ENCODE measurements around the gene SERTAD2.

Gene SERTAD2

DNA sequence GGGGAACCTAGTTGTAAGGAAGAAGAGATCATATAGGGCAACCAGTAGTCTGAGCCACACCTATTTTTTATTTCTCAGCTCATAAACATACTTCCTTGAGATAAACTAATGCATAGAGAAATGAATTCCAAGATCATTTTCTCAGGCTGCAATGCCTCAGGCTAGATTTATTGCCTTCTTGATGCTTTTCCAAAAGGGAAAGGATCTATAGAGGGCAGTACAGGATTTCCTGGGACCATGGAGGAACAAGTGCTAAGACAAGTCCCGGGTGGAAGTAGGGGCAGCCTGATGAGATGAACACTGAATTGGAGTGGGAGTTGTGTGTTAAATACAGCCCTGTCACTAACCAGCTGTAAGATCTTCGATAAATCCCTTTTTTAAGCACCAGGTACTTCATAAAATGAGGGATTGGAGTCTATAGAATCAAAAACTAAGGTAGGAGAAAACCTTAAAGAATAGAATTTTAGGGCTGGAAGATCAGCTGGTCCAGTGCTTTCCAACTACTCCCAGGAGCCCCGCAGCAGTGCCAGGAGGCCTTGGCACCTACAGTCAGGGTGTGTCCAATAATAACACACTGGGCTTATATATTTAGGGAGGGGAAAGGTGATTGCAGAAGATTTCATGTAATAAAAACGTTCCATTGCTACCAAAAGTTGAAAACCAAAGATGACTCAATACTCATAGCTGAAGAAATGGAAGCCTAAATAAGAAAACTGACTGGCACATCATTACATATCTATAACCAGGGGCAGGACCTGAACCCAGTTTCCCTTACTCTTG, 58.1 kb downstream of the SERTAD2 start:
- DNase-seq (ENCODE audit: low read depth), result no peak
- H3K4me3 ChIP-seq (ENCODE audit: low read depth, low read length), result no peak overlapping the region

DNA sequence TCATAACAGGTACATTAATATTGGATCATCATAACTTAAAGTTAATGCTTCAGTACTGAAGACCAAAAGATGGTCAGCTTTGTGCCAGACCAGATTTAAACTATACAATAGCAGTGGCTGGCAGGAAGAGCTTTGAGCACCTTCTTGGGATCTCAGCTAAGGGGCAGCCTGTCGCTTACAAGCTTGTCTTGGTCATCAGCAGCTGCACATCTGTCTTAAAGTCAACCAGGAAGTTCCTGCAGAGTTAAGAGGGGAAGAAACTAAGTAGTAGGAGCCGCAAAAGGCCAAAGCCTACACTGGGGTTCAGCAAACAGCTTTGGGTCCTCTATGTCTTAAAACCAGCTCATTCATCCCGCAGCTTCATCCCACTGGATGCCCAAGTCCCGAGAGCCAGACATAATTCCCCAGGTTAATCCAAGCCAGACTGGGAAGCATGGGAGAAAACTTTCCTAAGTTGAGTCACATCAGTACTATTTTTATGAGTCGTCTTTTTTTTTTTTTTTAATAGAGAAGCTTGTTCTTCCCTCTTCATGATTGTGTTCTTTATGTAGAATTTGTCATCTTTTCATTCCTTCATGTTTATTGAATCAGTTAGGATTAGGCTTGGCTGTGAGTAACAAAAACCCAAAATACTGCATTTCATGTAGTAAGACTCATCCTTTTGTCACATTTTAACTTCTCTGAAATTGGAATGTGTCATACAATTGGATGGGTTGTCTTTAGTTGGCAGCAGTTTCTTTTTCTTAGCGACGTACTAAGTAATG, 59.3 kb downstream of the SERTAD2 start:
- DNase-seq (ENCODE audit: low read depth), result no peak
- no peak overlapping the region for H3K4me3 ChIP-seq (ENCODE audit: low read depth, low read length)

DNA sequence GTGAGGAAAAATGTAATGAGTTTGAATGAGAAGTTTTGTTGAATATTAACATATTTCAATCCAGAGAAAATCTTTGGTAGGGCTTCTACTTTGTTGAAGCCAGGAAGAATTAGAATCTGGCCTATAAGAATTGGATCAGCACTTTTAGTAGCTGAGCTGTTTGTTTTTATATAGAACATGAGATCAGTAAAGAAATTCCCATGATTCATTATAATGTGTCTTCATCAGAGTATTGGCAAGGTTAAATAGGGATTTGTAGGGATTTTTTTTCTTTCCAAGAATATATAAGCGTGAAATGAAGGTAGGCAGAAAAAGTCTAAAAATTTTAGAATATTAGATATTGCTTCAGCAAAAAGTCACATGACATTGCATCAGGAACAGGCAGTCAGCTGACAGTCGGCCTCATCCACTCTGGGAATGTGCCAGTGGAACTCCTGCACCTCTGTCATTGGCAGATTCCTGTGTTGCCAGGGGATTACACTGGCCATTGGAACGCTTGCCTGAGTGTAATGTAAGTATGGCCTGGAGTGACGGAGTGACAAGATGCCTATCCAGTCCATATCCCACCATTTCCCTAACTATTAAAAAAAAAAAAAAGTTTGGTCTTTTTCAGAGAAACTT, 60.6 kb downstream of the SERTAD2 start:
- no peak overlapping the region for H3K4me3 ChIP-seq (ENCODE audit: low read depth, low read length)
- no peak for DNase-seq (ENCODE audit: low read depth)

DNA sequence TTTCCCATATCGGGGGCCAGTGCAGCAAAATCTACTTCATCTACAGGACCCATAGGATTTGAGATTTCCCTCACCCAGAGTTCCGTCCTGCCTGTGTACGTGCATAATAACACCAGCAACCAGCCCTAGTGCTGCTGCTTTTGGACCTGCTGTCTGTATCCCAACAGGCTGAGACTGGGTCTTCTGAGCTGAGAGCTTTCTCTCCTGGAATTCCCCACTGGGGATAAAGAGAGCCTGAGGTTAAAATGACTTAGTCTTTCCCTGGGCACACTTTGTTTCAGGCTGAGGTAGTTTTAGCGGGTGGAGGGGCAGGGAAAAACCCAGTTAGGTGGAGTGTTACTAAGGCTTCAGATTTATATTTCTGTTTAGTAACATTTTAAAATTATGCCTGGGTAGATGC, 62.5 kb downstream of the SERTAD2 start:
- DNase-seq (ENCODE audit: low read depth), result no peak
- no peak overlapping the region for H3K4me3 ChIP-seq (ENCODE audit: low read depth, low read length)

DNA sequence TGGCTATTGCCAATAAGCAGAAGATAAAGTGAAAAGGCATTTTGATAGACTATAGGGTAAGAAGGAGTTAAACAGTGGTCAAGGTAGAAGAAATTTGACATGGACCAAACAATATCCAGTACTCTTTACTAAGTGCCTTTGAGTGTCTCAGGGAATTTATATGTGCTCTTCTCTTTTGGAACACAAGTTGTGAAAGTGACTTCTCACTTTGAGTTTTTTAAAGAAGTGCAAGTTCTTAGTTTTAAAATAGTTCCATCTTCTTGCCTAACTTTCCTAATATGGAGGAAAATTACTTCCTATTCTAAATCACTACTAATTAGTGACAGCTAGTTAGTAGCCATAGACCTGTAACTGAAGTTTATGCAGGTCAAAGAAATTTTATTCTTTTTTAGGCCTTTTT, 66.2 kb downstream of the SERTAD2 start:
- no peak overlapping the region for H3K4me3 ChIP-seq (ENCODE audit: low read depth, low read length)
- DNase-seq (ENCODE audit: low read depth), result no peak

DNA sequence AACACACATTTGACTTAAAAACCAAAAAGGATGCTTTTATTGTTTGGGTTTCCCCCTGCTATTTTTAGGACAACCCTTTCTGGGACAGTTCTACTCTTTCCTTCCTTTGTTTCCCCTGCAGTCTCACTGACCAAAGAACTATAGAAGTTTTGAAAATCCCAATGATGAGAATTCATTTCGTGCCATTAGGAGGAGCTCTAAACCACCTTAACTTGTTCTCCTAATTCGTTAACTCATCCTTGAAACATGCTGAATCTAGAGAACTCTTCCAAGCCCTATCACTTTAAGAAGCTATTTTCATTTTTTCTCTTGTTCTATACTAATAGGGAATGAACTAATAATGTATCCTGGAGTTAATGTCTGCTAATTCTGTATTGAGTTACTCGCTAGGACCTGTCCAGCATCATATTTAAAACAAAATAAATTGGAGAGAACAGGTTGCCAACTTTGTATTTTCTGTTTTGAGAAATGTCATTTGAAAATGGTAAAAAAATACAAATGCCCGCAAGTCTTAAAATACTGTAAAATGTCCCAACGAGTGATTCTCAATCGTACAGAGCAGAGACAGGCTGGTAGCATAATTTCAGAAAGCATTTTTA, 66.7 kb downstream of the SERTAD2 start:
- no peak overlapping the region for H3K4me3 ChIP-seq (ENCODE audit: low read depth, low read length)
- DNase-seq (ENCODE audit: low read depth), result peak; percentile 11

DNA sequence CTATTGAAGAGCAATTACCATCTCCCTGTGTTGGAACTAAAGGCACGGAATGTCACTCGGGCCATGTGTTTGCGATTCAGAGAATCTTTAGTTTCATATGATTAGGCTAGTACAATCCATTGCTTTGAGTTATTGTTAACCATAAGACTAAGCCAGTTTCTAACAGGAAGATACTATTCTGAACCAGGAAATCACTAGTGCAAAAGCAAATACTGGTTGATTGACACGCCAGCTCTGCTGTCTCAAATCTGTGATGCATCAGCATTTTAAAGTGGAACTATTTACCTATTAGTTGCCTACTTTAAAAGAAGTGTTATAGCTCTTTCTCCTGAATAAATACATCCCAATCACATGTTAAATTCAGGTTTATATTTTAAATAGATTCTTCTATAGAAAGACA, 67.7 kb downstream of the SERTAD2 start:
- DNase-seq (ENCODE audit: low read depth), result no peak
- H3K4me3 ChIP-seq (ENCODE audit: low read depth, low read length), result no peak overlapping the region

DNA sequence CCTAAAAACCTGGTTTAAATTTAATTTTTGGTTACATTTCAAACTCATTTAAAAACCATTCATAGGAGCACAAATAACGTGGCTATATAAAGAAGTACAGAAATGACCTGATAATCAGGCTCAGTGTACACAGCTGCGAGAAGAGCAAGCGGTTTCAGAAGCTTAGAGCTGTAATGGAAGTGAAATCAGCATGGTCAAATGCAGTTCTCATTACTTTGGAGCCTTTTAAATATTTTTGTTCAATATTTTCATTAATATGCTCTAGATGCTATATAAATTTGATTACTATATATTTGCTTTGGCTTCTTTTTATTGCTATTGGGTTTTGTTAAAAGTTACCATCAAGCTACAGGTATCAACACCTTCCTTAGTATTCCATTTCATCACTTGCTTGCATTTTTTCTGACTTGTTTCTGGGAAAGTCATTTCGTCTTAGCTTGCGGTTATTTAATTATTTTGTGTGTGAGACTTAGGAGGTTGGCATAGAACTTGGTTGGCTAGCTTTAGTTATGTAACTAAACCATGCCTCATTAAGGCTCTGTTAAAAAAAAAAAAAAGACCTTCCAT, 70.9 kb downstream of the SERTAD2 start:
- no peak overlapping the region for H3K4me3 ChIP-seq (ENCODE audit: low read depth, low read length)
- no peak for DNase-seq (ENCODE audit: low read depth)

DNA sequence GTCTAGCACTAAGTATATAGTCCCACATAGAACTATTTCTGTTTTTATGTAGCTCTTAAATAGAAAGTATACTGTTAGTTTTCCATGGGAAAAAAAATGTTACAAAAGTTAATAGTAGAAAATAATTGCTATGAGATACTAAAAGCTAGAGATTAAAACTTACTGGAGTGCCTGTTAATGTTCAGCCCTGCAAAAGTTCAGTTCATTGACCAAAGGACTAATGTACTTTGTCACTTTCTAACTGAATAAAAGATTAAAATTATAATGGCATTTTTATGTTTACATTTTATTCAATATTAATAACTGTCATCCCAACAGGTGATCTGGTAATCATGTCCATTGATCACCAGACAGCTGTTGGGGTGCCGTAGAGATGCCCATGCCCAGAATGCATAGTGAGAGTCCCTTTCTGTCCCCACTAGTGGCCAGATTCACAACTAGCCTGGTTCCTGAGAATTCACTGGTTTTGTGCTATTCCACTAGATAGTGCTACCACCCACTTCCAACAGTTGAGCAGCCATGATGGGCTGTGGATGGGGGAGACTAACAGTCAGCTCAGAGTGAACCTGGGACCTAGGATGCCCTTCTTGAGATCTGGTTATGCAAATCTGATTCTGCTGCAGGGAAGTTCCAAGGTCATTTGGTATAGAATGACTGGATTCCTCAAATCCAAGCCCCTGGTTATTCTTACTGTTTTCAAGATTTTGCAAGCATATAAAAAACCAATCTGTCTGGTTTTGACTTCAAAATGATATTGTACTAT, 71.8 kb downstream of the SERTAD2 start:
- H3K4me3 ChIP-seq (ENCODE audit: low read depth, low read length), result no peak overlapping the region
- DNase-seq (ENCODE audit: low read depth), result no peak
